MM.1S (cell line): ENCODE measurements around the gene SLC6A20.

Experiments used
- DNase-seq: peaks from one replicate; pipeline ENCODE4 v3.0.0-alpha.2; 2015
- H2AFZ ChIP-seq: fragments of 300-600 bp; sonication (generic); 2 replicates; pipeline ENCODE4 v1.6.0; 2016; ENCODE audit warnings: antibody characterized with exemption, low read length
- H3F3A ChIP-seq: fragments of 300-600 bp; sonication (generic); 2 replicates; pipeline ENCODE4 v1.6.1; 2016; ENCODE audit warnings: mild to moderate bottlenecking, antibody characterized with exemption, low read length, moderate library complexity, mixed read lengths; ENCODE audit not compliant: insufficient read depth
- H3K27ac ChIP-seq: fragments of 300-600 bp; sonication (generic); 2 replicates; pipeline ENCODE4 v1.5.1; 2016; ENCODE audit warnings: mild to moderate bottlenecking, low read length
- H3K27me3 ChIP-seq: fragments of 300-600 bp; sonication (generic); replicated peaks from 2 replicates; pipeline ENCODE4 v1.6.0; 2016; ENCODE audit warnings: low read length; ENCODE audit not compliant: insufficient read depth
- H3K36me3 ChIP-seq: fragments of 300-600 bp; sonication (generic); replicated peaks from 2 replicates; pipeline ENCODE4 v1.6.1; 2016; ENCODE audit warnings: mild to moderate bottlenecking, low read length, mixed read lengths; ENCODE audit not compliant: insufficient read depth
- H3K4me1 ChIP-seq: fragments of 300-600 bp; sonication (generic); 2 replicates; pipeline ENCODE4 v1.6.1; 2016; ENCODE audit warnings: low read length, mixed read lengths
- H3K4me2 ChIP-seq: fragments of 300-600 bp; sonication (generic); 2 replicates; pipeline ENCODE4 v1.6.0; 2016; ENCODE audit warnings: low read depth, low read length
- H3K4me3 ChIP-seq: fragments of 300-600 bp; sonication (generic); 2 replicates; pipeline ENCODE4 v1.5.1; 2016; ENCODE audit warnings: low read length, mixed read lengths
- H3K79me2 ChIP-seq: fragments of 300-600 bp; sonication (generic); 2 replicates; pipeline ENCODE4 v1.6.1; 2016; ENCODE audit warnings: mixed run types, low read length, mixed read lengths
- H3K9ac ChIP-seq: fragments of 300-600 bp; sonication (generic); 2 replicates; pipeline ENCODE4 v1.6.1; 2016; ENCODE audit warnings: low read length, mixed read lengths
- H3K9me2 ChIP-seq: fragments of 300-600 bp; sonication (generic); replicated peaks from 2 replicates; pipeline ENCODE4 v1.6.1; 2016; ENCODE audit warnings: mild to moderate bottlenecking, low read length, mixed read lengths; ENCODE audit not compliant: insufficient read depth
- H3K9me3 ChIP-seq: fragments of 300-600 bp; sonication (generic); replicated peaks from 2 replicates; pipeline ENCODE4 v1.6.1; 2016; ENCODE audit warnings: mild to moderate bottlenecking, low read length, mixed read lengths; ENCODE audit not compliant: insufficient read depth
- H4K20me1 ChIP-seq: fragments of 300-600 bp; sonication (generic); 2 replicates; pipeline ENCODE4 v1.6.1; 2016; ENCODE audit warnings: mild to moderate bottlenecking, low read length, moderate library complexity, mixed read lengths; ENCODE audit not compliant: insufficient read depth
- EZH2 ChIP-seq: fragments of 300-600 bp; sonication (generic); optimal IDR thresholded peaks from 2 replicates; pipeline ENCODE3; 2017; ENCODE audit warnings: low read depth, mild to moderate bottlenecking, antibody characterized with exemption, low read length, mixed read lengths
- EZH2phosphoT487 ChIP-seq: fragments of 300-600 bp; sonication (generic); IDR thresholded peaks from 2 replicates; pipeline ENCODE4 v1.6.1; 2018; ENCODE audit warnings: antibody characterized with exemption, low read length
- TF ChIP-seq, protein P1 (sequence below): fragments of 300-600 bp; sonication (generic); IDR thresholded peaks from 2 replicates; pipeline ENCODE4 v1.5.1; 2016; ENCODE audit warnings: antibody characterized with exemption, low read length, mixed read lengths

Gene SLC6A20

DNA sequence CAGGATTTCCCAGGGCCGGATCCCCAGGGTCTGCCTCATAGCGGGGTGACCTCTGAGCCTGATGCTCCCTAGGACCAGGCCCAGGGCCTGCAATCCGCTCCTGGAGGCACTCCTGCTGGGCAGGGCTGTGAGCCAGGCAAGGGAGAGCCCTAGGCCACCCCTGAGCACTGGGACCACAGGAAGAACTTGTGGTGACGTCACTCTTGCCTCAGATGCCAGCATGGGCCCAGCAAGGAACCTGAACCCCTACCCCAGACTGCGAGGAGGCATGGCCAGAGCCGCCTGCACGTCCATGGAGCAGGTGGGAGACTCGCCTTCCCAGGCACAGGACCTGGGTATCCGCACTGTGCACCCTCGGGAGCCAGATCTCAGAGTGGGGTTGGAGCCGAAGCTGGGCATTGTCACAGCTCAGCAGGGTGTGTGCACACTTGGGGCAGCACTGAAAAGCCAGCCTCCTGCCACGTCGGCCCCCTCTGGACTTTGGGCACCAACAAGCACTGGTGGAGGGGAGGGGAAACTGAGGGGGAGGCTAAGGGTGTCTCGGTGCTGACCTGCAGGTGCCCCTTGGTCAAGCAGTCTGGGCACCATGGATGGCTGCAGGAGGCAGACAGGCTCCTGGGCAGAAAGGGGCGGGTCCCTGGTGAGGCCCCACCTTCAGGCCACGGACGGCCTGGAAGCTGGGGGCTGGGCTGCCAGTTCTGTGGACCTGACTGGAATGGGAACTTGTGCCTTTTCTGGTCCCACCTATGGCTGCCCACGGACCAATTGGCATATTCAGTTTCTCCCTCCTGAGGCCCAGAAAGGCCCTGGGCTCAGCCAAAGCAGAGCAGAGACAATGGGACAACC lies 49.3 kb downstream of the SLC6A20 start:
- no peak overlapping the region for H3K9ac ChIP-seq
- H4K20me1 ChIP-seq: no peaks in the 10 kb centered on the region
- H3K4me2 ChIP-seq: no peak overlapping the region
- TF ChIP-seq, protein P1, sequence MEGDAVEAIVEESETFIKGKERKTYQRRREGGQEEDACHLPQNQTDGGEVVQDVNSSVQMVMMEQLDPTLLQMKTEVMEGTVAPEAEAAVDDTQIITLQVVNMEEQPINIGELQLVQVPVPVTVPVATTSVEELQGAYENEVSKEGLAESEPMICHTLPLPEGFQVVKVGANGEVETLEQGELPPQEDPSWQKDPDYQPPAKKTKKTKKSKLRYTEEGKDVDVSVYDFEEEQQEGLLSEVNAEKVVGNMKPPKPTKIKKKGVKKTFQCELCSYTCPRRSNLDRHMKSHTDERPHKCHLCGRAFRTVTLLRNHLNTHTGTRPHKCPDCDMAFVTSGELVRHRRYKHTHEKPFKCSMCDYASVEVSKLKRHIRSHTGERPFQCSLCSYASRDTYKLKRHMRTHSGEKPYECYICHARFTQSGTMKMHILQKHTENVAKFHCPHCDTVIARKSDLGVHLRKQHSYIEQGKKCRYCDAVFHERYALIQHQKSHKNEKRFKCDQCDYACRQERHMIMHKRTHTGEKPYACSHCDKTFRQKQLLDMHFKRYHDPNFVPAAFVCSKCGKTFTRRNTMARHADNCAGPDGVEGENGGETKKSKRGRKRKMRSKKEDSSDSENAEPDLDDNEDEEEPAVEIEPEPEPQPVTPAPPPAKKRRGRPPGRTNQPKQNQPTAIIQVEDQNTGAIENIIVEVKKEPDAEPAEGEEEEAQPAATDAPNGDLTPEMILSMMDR: no peak
- TF ChIP-seq EZH2: no peak
- no peak for TF ChIP-seq EZH2phosphoT487
- no peaks in the 10 kb centered on the region for H3K9me3 ChIP-seq
- no peak for DNase-seq
- peaks cover 3% of the 10 kb centered on the region; the same call in 1 of the 2 replicates for H3K36me3 ChIP-seq
- no peak overlapping the region for H2AFZ ChIP-seq
- H3K27ac ChIP-seq: no peak overlapping the region
- no peaks in the 10 kb centered on the region for H3K79me2 ChIP-seq
- H3K4me3 ChIP-seq: no peak overlapping the region
- no peaks in the 10 kb centered on the region for H3K27me3 ChIP-seq
- peaks cover 3% of the 10 kb centered on the region; the same call in 1 of the 2 replicates for H3K4me1 ChIP-seq
- H3K9me2 ChIP-seq: no peaks in the 10 kb centered on the region
- no peaks in the 10 kb centered on the region for H3F3A ChIP-seq

DNA sequence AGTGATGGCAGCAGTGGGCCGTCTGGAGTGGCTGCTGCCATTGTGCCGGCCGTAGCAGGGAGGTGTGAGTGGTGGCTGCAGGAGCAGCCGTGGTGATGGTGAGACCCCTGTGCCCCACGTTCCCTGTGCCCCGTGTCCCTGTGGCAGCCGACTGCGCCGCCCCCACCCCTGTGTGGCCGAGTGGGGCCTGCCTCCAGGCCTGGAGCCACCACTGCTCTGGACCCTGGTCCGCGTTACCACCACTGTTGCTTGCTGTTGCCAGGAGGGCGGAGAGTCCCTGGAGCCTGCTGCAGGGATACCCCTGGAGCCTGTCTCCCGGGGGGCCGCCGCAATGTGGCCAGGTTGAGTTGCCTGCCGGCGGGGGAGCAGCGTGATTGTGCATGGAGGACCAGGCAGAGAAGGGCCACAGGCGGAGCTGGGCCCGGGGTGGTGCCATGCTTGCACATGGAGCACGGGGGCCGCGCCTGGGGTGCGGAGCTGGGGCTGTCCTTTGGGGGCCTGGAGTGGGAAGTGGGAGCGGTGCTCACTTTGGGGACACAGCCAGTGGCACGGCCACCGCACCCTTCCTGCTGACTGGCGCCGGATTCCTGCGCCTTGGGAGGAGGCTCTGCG lies 50.1 kb downstream of the SLC6A20 start:
- Histone ChIP-seq H3K9me3 (no peaks in the 10 kb centered on the region), H3K36me3 (peaks cover 3% of the 10 kb centered on the region; the same call in 1 of the 2 replicates), H3K9ac (no peak overlapping the region), H3K79me2 (no peaks in the 10 kb centered on the region), H2AFZ (no peak overlapping the region), H3K27me3 (no peaks in the 10 kb centered on the region), H3K4me2 (no peak overlapping the region), H3F3A (no peaks in the 10 kb centered on the region), H3K4me1 (peaks cover 10% of the 10 kb centered on the region), H3K9me2 (no peaks in the 10 kb centered on the region), H3K4me3 (no peak overlapping the region), H3K27ac (no peak overlapping the region), H4K20me1 (no peaks in the 10 kb centered on the region)
- DNase-seq: no peak
- no peak for TF ChIP-seq EZH2
- TF ChIP-seq, protein P1: no peak
- TF ChIP-seq EZH2phosphoT487: no peak

DNA sequence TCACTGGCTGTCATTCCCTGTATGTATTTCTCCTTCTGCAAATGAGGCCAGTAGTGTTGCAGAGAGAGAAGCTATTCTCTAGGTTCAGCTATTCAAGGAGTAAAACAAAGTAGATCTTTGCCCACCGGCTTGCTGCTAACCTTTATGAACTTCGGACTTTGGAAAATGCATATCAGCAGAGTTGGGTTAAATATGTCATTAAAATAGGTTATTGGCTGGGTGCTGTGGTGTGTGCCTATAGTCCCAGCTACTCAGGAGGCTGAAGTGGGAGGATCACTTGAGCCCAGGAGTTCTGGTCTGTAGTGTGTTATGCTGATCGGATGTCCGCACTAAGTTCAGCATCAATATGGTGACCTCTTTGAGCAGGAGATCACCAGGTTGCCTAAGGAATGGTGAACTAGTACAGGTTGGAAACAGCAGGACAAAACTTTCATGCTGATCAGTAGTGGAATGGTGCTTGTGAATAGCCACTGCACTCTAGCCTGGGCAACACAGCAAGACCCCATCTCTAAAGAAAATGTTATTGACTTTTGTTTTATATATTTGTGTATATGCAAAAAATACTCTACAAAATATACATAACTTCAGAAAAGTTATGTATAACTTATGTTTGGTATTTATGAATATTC lies 53.8 kb downstream of the SLC6A20 start:
- Histone ChIP-seq H3K9me3 (no peaks in the 10 kb centered on the region), H3K27ac (no peak overlapping the region), H3K4me3 (no peak overlapping the region), H3K4me1 (peaks cover 15% of the 10 kb centered on the region), H3K36me3 (peaks cover 10% of the 10 kb centered on the region; the same call in 1 of the 2 replicates), H3K4me2 (no peak overlapping the region), H2AFZ (no peak overlapping the region), H3F3A (no peaks in the 10 kb centered on the region), H3K79me2 (no peaks in the 10 kb centered on the region), H4K20me1 (no peaks in the 10 kb centered on the region), H3K27me3 (no peaks in the 10 kb centered on the region), H3K9me2 (no peaks in the 10 kb centered on the region), H3K9ac (no peak overlapping the region)
- TF ChIP-seq, protein P1: no peak
- no peak for TF ChIP-seq EZH2phosphoT487
- no peak for TF ChIP-seq EZH2
- DNase-seq: no peak
